PFSK-1 (cell line): ENCODE measurements around the gene LRCH3.

Experiments
- FOXP2 ChIP-seq: optimal IDR thresholded peaks from 2 replicates; pipeline ENCODE3; 2011; ENCODE audit warnings: borderline replicate concordance, control low read depth, inconsistent platforms; ENCODE audit not compliant: insufficient read depth; ENCODE audit errors: extremely low read length, extremely low read depth
- POLR2AphosphoS5 ChIP-seq: IDR thresholded peaks from 2 replicates; pipeline ENCODE4 v1.6.1; 2012; ENCODE audit warnings: low read depth, mild to moderate bottlenecking, control low read depth, low read length, moderate library complexity
- SIN3A ChIP-seq: IDR thresholded peaks from 2 replicates; pipeline ENCODE4 v1.6.1; 2012; ENCODE audit warnings: mild to moderate bottlenecking, low read length, moderate library complexity, borderline replicate concordance; ENCODE audit not compliant: insufficient read depth
- TAF1 ChIP-seq: IDR thresholded peaks from 2 replicates; pipeline ENCODE4 v1.6.1; 2012; ENCODE audit warnings: low read length, control low read depth, borderline replicate concordance; ENCODE audit not compliant: insufficient read depth
- TF ChIP-seq, protein P1 (sequence below), 2 experiments: IDR thresholded peaks; 2 replicates each; pipeline versions ENCODE4 v1.6.1 to v1.8.0; 2011 to 2012; ENCODE audit warnings: low read depth in 2 of 2, low read length in 2 of 2, control low read depth in 1 of 2, inconsistent platforms in 1 of 2, mild to moderate bottlenecking in 1 of 2, moderate library complexity in 1 of 2; ENCODE audit not compliant: insufficient read depth in 1 of 2

Gene LRCH3

DNA sequence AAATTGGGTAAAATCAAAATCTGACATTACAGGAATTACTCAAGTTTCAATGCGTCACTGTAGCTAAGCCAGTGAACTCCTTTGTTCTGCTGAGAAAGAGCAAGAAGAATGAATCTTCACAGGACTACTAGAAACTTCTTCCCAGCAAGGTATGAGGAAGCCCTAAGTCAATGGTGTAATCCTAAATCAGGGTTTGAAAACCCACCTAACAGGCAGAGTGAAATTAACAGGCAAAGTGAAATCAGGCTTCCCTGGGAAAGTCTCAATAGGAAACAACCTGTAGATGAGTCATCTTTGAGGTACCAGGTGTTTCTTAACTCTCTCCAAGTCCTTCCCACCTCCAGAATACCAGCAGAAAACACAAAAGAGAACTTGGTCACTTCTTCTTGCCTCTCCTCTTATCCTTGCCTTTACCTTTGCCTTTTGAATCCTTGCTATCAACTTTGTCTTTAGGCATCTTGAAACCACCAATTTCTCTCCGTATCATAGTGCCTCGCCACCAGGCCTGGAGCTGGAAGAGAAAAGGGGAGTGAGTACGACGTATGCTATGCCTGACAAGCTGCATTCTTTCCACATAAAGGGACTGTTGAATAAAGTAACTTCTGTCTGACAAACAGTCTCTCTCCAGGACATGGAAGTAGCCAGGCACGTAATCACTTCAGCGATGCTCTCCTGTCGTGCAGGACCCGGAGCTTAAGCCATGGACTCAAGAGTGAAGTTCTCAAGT, 98.3 kb downstream of the LRCH3 start:
- TF ChIP-seq TAF1 (no peak), POLR2AphosphoS5 (no peak), SIN3A (no peak), FOXP2 (no peak)
- TF ChIP-seq, protein P1, sequence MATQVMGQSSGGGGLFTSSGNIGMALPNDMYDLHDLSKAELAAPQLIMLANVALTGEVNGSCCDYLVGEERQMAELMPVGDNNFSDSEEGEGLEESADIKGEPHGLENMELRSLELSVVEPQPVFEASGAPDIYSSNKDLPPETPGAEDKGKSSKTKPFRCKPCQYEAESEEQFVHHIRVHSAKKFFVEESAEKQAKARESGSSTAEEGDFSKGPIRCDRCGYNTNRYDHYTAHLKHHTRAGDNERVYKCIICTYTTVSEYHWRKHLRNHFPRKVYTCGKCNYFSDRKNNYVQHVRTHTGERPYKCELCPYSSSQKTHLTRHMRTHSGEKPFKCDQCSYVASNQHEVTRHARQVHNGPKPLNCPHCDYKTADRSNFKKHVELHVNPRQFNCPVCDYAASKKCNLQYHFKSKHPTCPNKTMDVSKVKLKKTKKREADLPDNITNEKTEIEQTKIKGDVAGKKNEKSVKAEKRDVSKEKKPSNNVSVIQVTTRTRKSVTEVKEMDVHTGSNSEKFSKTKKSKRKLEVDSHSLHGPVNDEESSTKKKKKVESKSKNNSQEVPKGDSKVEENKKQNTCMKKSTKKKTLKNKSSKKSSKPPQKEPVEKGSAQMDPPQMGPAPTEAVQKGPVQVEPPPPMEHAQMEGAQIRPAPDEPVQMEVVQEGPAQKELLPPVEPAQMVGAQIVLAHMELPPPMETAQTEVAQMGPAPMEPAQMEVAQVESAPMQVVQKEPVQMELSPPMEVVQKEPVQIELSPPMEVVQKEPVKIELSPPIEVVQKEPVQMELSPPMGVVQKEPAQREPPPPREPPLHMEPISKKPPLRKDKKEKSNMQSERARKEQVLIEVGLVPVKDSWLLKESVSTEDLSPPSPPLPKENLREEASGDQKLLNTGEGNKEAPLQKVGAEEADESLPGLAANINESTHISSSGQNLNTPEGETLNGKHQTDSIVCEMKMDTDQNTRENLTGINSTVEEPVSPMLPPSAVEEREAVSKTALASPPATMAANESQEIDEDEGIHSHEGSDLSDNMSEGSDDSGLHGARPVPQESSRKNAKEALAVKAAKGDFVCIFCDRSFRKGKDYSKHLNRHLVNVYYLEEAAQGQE (IDR thresholded peaks at IDR 0.05; ENCODE audit: insufficient read depth in 1 of 2, low read depth in 2 of 2, low read length in 2 of 2) = no peak

DNA sequence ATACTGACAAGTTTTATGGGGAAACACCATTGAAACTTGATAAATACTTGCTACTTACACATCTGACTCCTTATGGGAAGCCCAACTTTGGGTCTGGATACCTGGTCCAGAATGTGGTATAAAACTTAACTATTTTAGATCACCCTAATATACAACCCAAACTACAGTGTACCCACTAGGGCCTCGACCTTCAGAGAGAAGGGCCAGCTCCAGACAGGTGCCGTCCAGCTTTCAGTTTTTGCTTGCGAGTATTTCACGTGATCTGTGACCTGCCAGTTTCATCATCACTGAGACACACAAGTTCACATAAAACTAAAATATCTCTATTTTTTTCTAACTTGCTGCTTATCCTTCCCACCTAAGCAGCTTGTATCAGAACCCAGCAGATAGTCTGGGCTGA, 99.6 kb downstream of the LRCH3 start:
- TF ChIP-seq SIN3A (no peak), POLR2AphosphoS5 (no peak), TAF1 (no peak), FOXP2 (no peak)
- TF ChIP-seq, protein P1 (IDR thresholded peaks at IDR 0.05; ENCODE audit: insufficient read depth in 1 of 2, low read depth in 2 of 2, low read length in 2 of 2) = no peak

DNA sequence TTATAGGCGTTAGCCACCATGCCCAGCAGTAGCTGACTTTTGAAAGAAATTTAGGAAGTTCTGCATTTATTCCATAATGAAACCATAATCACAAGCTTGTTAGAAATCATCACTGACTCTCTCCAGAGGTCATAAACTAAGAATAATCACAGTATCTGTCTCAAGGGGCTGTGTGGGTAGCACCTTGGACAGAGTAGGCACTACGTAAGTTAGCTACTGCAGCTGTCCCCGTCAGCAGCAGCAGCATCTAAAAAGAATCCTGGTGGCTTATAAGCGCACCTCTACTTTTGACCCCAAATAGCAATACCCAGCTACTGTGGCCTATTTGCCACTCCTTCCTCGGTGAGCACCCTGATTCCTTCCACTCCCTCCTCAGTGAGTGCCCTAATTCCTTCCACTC, 101.1 kb downstream of the LRCH3 start:
- TF ChIP-seq, protein P1 (IDR thresholded peaks at IDR 0.05; ENCODE audit: insufficient read depth in 1 of 2, low read depth in 2 of 2, low read length in 2 of 2) = 0 out of 4 replicates have a peak, but pooled peaks of 1 of the 2 experiments have one; percentile 14
- TF ChIP-seq TAF1 = no peak

DNA sequence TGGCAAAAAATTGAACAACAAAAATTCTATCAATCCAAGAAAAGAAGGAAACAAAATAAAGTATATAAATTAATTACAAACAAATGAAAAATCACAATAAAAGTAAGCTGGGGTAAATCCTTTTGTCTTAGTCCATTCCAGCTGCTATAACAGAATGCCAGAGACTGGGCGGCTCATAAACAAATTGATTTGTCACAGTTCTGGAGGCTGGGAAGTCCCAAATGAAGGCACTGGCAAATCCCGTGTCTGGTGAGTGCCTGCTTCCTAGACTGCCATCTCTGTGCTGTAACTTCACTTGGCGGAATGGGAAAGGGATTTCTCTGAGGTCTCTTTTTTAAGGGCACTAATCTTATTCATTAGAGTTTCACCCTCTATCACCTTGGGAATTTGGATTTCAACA, 105.4 kb downstream of the LRCH3 start:
- no peak for TF ChIP-seq TAF1
- TF ChIP-seq, protein P1 (IDR thresholded peaks at IDR 0.05; ENCODE audit: insufficient read depth in 1 of 2, low read depth in 2 of 2, low read length in 2 of 2) = no peak
- no peak for TF ChIP-seq FOXP2
- no peak for TF ChIP-seq POLR2AphosphoS5
- no peak for TF ChIP-seq SIN3A

DNA sequence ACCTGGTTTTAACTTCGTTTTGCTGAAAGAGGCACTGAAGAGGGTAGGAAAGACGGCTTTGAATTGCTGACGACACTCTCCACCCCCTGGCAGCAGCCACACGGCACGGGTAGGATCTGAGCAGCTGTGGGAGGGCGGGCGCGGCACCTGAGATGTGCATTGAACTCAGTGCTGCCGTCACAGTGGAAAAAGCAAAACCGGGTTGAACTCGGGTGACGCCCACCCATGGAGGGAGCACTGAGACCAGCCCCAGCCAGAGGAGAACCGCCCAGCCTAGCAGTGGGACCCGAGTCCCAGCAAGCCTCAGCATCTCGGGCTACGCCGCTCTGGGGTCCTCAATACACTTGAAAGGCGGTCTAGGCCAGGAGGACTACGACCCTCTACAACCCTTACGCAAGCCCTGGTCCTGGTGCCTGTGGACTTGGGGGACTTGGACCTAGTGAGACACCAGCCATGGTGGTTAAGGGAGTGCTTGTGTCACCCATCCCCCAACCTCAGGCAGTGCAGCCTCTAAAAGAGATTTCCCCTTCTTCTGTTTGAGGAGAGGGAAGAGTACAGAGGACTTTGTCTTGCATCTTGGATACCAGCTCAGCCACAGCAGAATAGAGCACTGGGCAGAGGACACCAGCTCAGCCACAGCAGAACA, 108.9 kb downstream of the LRCH3 start:
- TF ChIP-seq, protein P1 (IDR thresholded peaks at IDR 0.05; ENCODE audit: insufficient read depth in 1 of 2, low read depth in 2 of 2, low read length in 2 of 2) = no peak
